B cell (primary cell): ENCODE measurements around the gene SLC27A1. TPM values are rescaled to one million over a fixed set of nuclear protein-coding genes. Genes with fewer than 3 reads are reported as not detected.

Source experiments
- ATAC-seq: fragments of 200-7000 bp; cut with Tn5 transposase; one replicate; pipeline ENCODE4 v1.10.0; 2021; ENCODE audit warnings: low read depth, mild to moderate bottlenecking, moderate number of reproducible peaks, moderate library complexity
- CTCF ChIA-PET: fragments of 350-600 bp; sonication (Branson Sonifier 250); formaldehyde crosslinking; loops from one replicate; lab custom pipeline; 2021; ENCODE audit warnings: antibody characterized with exemption, inconsistent platforms; lab: Charles Lee
- POLR2A ChIA-PET: fragments of 350-600 bp; sonication (Branson Sonifier 250); formaldehyde crosslinking; loops from one replicate; lab custom pipeline; 2021; ENCODE audit warnings: antibody characterized with exemption; lab: Charles Lee
- DNase-seq: peaks from one replicate; pipeline ENCODE4 v3.0.0; 2013
- H2AFZ ChIP-seq: 2 replicates; pipeline ENCODE4 v1.6.1; 2012; ENCODE audit warnings: mild to moderate bottlenecking, low read depth, low read length; ENCODE audit not compliant: insufficient read depth, poor library complexity, severe bottlenecking
- H3K27ac ChIP-seq, 2 donors: 1 replicate in 1 of 2; 2 replicates in 1 of 2; pipeline ENCODE4 v1.5.1; 2012 to 2013; ENCODE audit warnings: low read length in 2 of 2, mild to moderate bottlenecking in 2 of 2, moderate library complexity in 1 of 2
- H3K27me3 ChIP-seq, 4 experiments: fragments of 200-600 bp in 1 of 4; sonication (generic) in 1 of 4; replicated peaks in 1 of 4; 1 replicate in 2 of 4; 2 replicates in 2 of 4; pipeline versions ENCODE4 v1.6.1 to v1.7.0; 2013 to 2016; ENCODE audit warnings: low read length in 3 of 4, mild to moderate bottlenecking in 2 of 4, mixed read lengths in 1 of 4, moderate library complexity in 1 of 4; ENCODE audit not compliant: insufficient read depth in 4 of 4, control insufficient read depth in 3 of 4; ENCODE audit errors: control extremely low read depth in 1 of 4
- H3K36me3 ChIP-seq, 2 experiments: replicated peaks in 1 of 2; 1 replicate in 1 of 2; 2 replicates in 1 of 2; pipeline versions ENCODE4 v1.6.1 to v1.7.1; 2013; ENCODE audit warnings: low read length in 1 of 2; ENCODE audit not compliant: insufficient read depth in 2 of 2, control insufficient read depth in 1 of 2; ENCODE audit errors: control extremely low read depth in 1 of 2, extremely low read depth in 1 of 2
- H3K4me1 ChIP-seq, 2 donors: fragments of 200-600 bp in 1 of 2; sonication (generic) in 1 of 2; 1 replicate in 1 of 2; 2 replicates in 1 of 2; pipeline versions ENCODE4 v1.5.1 to v1.6.1; 2013 to 2017; ENCODE audit warnings: low read length in 2 of 2; ENCODE audit not compliant: control insufficient read depth in 2 of 2, insufficient read depth in 2 of 2
- H3K4me2 ChIP-seq: replicated peaks from 2 replicates; pipeline ENCODE3; 2012; ENCODE audit warnings: mild to moderate bottlenecking, low read depth, low read length; ENCODE audit not compliant: poor library complexity, severe bottlenecking
- H3K4me3 ChIP-seq, 5 experiments: fragments of 200-600 bp in 1 of 5; sonication (generic) in 1 of 5; 1 replicate in 3 of 5; 2 replicates in 2 of 5; pipeline versions ENCODE4 v1.5.1 to v1.7.0; 2011 to 2016; ENCODE audit warnings: low read length in 4 of 5, mild to moderate bottlenecking in 4 of 5, low read depth in 2 of 5, control low read depth in 1 of 5, moderate library complexity in 1 of 5; ENCODE audit not compliant: insufficient read depth in 1 of 5; ENCODE audit errors: control extremely low read depth in 1 of 5, extremely low read depth in 1 of 5
- H3K79me2 ChIP-seq: fragments of 200-600 bp; sonication (generic); one replicate; pipeline ENCODE4 v1.6.0; 2016; ENCODE audit warnings: low read length; ENCODE audit not compliant: control insufficient read depth, insufficient read depth
- H3K9ac ChIP-seq: fragments of 200-600 bp; sonication (generic); 2 replicates; pipeline ENCODE4 v1.6.1; 2017; ENCODE audit warnings: mild to moderate bottlenecking, low read length, moderate library complexity
- H3K9me3 ChIP-seq, 3 donors: one replicate each; pipeline versions ENCODE4 v1.6.1 to v1.7.1; 2013; ENCODE audit warnings: low read length in 2 of 3; ENCODE audit not compliant: control insufficient read depth in 2 of 3, insufficient read depth in 1 of 3; ENCODE audit errors: control extremely low read depth in 1 of 3
- H4K20me1 ChIP-seq: 2 replicates; pipeline ENCODE4 v1.6.0; 2012; ENCODE audit warnings: mild to moderate bottlenecking, low read length; ENCODE audit not compliant: insufficient read depth, control insufficient read depth, poor library complexity, severe bottlenecking
- H3K27ac Mint-ChIP-seq: one replicate; pipeline ENCODE4 v1.8.0; 2021; ENCODE audit warnings: mixed read lengths
- H3K27me3 Mint-ChIP-seq: one replicate; pipeline ENCODE4 v1.8.0; 2021; ENCODE audit warnings: mixed read lengths
- H3K4me1 Mint-ChIP-seq: one replicate; pipeline ENCODE4 v1.8.0; 2021; ENCODE audit warnings: mixed read lengths
- H3K4me3 Mint-ChIP-seq: one replicate; pipeline ENCODE4 v1.8.0; 2021; ENCODE audit warnings: mixed read lengths
- H3K9me3 Mint-ChIP-seq: one replicate; pipeline ENCODE4 v1.8.0; 2022; ENCODE audit warnings: mixed read lengths; ENCODE audit not compliant: insufficient read depth
- CTCF ChIP-seq: fragments of 200-600 bp; IDR thresholded peaks from one replicate; pipeline ENCODE4 v1.8.0; 2022; ENCODE audit warnings: antibody characterized with exemption, mild to moderate bottlenecking
- EZH2 ChIP-seq: IDR thresholded peaks from 2 replicates; pipeline ENCODE4 v1.6.1; 2012; ENCODE audit warnings: borderline replicate concordance, low read depth, mild to moderate bottlenecking, moderate library complexity, low read length; ENCODE audit not compliant: insufficient read depth, poor library complexity, severe bottlenecking
- WGBS: methylation state at CpG from one replicate; pipeline ENCODE4 v1.1.5; 2013; ENCODE audit warnings: missing lambda C conversion rate; ENCODE audit not compliant: insufficient coverage; 5-methylcytosine and 5-hydroxymethylcytosine counted together
- intact Hi-C: fragments of 100-400 bp; cut with micrococcal nuclease; formaldehyde crosslinking; loops from one replicate; pipeline ENCODE4 v1.10.0; 2022
- polyA plus RNA-seq: library from polyadenylated mRNA; depleted of rRNA; stranded (reverse); fragments of >200 nt; gene quantifications from 2 replicates; pipeline ENCODE4 v1.2.3, GENCODE V29; 2012
- total RNA-seq, 2 donors: library from RNA; stranded (reverse); fragments of 120-200 nt in 1 of 2; gene quantifications; 1 replicate in 1 of 2; 2 replicates in 1 of 2; pipeline versions ENCODE4 v1.2.3 to v1.2.4, GENCODE V29; 2013 to 2022

Gene SLC27A1
- total and polyA plus RNA-seq, 2 donors (not counting 1 experiment from before 2014, with no cell fraction given) = 5.1 to 9.5 TPM

DNA sequence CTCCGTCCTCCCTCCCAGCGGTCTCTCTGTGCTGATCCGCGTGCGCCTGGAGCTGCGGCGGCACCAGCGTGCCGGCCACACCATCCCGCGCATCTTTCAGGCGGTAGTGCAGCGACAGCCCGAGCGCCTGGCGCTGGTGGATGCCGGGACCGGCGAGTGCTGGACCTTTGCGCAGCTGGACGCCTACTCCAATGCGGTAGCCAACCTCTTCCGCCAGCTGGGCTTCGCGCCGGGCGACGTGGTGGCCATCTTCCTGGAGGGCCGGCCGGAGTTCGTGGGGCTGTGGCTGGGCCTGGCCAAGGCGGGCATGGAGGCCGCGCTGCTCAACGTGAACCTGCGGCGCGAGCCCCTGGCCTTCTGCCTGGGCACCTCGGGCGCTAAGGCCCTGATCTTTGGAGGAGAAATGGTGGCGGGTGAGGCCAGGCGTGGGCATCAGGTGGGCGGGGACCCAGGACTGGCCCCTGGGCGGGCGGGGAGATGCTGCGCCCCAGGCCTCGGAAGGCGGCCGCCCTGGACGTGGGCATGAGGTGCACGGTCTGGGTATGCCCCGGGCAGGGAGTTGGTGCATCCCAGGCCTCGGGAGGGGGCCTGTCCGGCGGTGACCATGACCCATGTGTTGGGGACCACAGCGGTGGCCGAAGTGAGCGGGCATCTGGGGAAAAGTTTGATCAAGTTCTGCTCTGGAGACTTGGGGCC, 16.4 kb downstream of the SLC27A1 start:
- 98% methylated on average over 58 of the region's 58 CpGs for WGBS
- no peak for ATAC-seq
- ChIA-PET POLR2A (no interaction called here), CTCF (interaction anchor here (0.5 kb wide), 1 partner anchor 85 kb away, joined by 3 read pairs; no protein-coding TSS in a partner anchor)
- Mint-ChIP-seq H3K4me1 (peaks cover 13% of the 10 kb centered on the region), H3K4me3 (no peak overlapping the region), H3K27ac (no peak overlapping the region), H3K9me3 (no peaks in the 10 kb centered on the region), H3K27me3 (no peaks in the 10 kb centered on the region)
- intact Hi-C loops = no loop called here
- H3K27me3 ChIP-seq = no peaks in the 10 kb centered on the region
- no peak for TF ChIP-seq CTCF
- no peak for TF ChIP-seq EZH2
- H3K4me1 ChIP-seq = peaks cover 9 to 20% of the 10 kb centered on the region in 2 donors
- no peak overlapping the region for H2AFZ ChIP-seq
- no peak for DNase-seq
- no peak overlapping the region for H3K9ac ChIP-seq
- H3K9me3 ChIP-seq = no peaks in the 10 kb centered on the region
- no peak overlapping the region for H3K4me2 ChIP-seq
- H3K4me3 ChIP-seq = no peak overlapping the region
- H3K27ac ChIP-seq = no peak overlapping the region
- no peaks in the 10 kb centered on the region for H3K79me2 ChIP-seq
- H3K36me3 ChIP-seq = no peaks in the 10 kb centered on the region
- no peaks in the 10 kb centered on the region for H4K20me1 ChIP-seq
